ENCODE results near the gene NEURL1B. TPM values are rescaled to one million over a fixed set of nuclear protein-coding genes. Genes with fewer than 3 reads are reported as not detected.
"Not testable (repeated sequence)": the region's sequence is repeated elsewhere in the genome, so short reads cannot be mapped to it uniquely, and the experiment has no call there.

Gene NEURL1B
- total and polyA plus RNA-seq, 2 experiments from 2014 or later = 0.13 to 1.8 TPM

GRCh38 chr5:172600571-172600970 lies 40.5 kb upstream of the NEURL1B start:
- DNase-seq = no peak
- H3K4me1 ChIP-seq (ENCODE audit: insufficient read depth) = peaks cover 5% of the 10 kb centered on the region; the same call in 1 of the 2 replicates
- no peaks in the 10 kb centered on the region; the same call in 1 of the 2 replicates for H3K27me3 ChIP-seq (replicated peaks; ENCODE audit: insufficient read depth)
- H4K20me1 ChIP-seq (ENCODE audit: insufficient read depth) = no peaks in the 10 kb centered on the region
- 86 to 89% methylated on average over 3 of the region's 3 CpGs for WGBS, 2 experiments (ENCODE audit: low coverage in 1 of 2, low lambda C conversion rate in 2 of 2, missing lambda C conversion rate in 2 of 2)
- no peaks in the 10 kb centered on the region for H3K9me3 ChIP-seq (ENCODE audit: low read depth)
- H3K36me3 ChIP-seq (ENCODE audit: low read depth) = no peaks in the 10 kb centered on the region
- H3F3A ChIP-seq (ENCODE audit: insufficient read depth) = no peaks in the 10 kb centered on the region
- in situ Hi-C loops (cut with MboI) = no loop called here
- H2AFZ ChIP-seq = no peak overlapping the region
- no peaks in the 10 kb centered on the region for H3K79me2 ChIP-seq (ENCODE audit: insufficient read depth)
- no peaks in the 10 kb centered on the region for H3K9me2 ChIP-seq (ENCODE audit: insufficient read depth)
- no peak overlapping the region for H3K4me3 ChIP-seq
- no peak overlapping the region for H3K27ac ChIP-seq
- no peak overlapping the region for H3K9ac ChIP-seq
- TF ChIP-seq EZH2phosphoT487 (IDR thresholded peaks at IDR 0.05; ENCODE audit: insufficient read depth, low read depth) = no peak
- no peak for TF ChIP-seq EZH2 (IDR thresholded peaks at IDR 0.05; ENCODE audit: insufficient read depth, poor library complexity, severe bottlenecking)
- H3K4me2 ChIP-seq (ENCODE audit: unreplicated experiment) = no peak overlapping the region

GRCh38 chr5:172601576-172601975 lies 39.5 kb upstream of the NEURL1B start:
- in situ Hi-C loops (cut with MboI); H3K4me1 ChIP-seq (ENCODE audit: insufficient read depth): not testable (repeated sequence)

GRCh38 chr5:172602783-172603231 lies 38.3 kb upstream of the NEURL1B start:
- H4K20me1 ChIP-seq (ENCODE audit: insufficient read depth) = no peaks in the 10 kb centered on the region
- peaks cover 5% of the 10 kb centered on the region; the same call in 1 of the 2 replicates for H3K4me1 ChIP-seq (ENCODE audit: insufficient read depth)
- H3K9me3 ChIP-seq (ENCODE audit: low read depth) = no peaks in the 10 kb centered on the region
- H3K9me2 ChIP-seq (ENCODE audit: insufficient read depth) = no peaks in the 10 kb centered on the region
- H3K9ac ChIP-seq = no peak overlapping the region
- no peaks in the 10 kb centered on the region for H3K36me3 ChIP-seq (ENCODE audit: low read depth)
- no peak overlapping the region for H3K4me3 ChIP-seq
- no peak for DNase-seq
- H3K4me2 ChIP-seq (ENCODE audit: unreplicated experiment) = peak overlapping the region; percentile 65
- peaks cover 13% of the 10 kb centered on the region; the same call in 1 of the 2 replicates for H3K27me3 ChIP-seq (replicated peaks; ENCODE audit: insufficient read depth)
- in situ Hi-C loops (cut with MboI) = no loop called here
- WGBS, 2 experiments (ENCODE audit: low coverage in 1 of 2, low lambda C conversion rate in 2 of 2, missing lambda C conversion rate in 2 of 2) = 58 to 60% methylated on average over 11 to 14 of the region's 14 CpGs
- H3K79me2 ChIP-seq (ENCODE audit: insufficient read depth) = no peaks in the 10 kb centered on the region
- no peaks in the 10 kb centered on the region for H3F3A ChIP-seq (ENCODE audit: insufficient read depth)
- H3K27ac ChIP-seq = no peak overlapping the region
- H2AFZ ChIP-seq = peak overlapping the region; percentile 81
- no peak for TF ChIP-seq EZH2phosphoT487 (IDR thresholded peaks at IDR 0.05; ENCODE audit: insufficient read depth, low read depth)
- TF ChIP-seq EZH2 (IDR thresholded peaks at IDR 0.05; ENCODE audit: insufficient read depth, poor library complexity, severe bottlenecking) = no peak

More at GRCh38 chr5:172601576-172601975, 39.5 kb upstream of the NEURL1B start:
- H3K9ac ChIP-seq; H3K4me2 ChIP-seq (ENCODE audit: unreplicated experiment); H3K4me3 ChIP-seq; H3F3A ChIP-seq (ENCODE audit: insufficient read depth); H3K27me3 ChIP-seq (replicated peaks; ENCODE audit: insufficient read depth); H3K9me3 ChIP-seq (ENCODE audit: low read depth); H4K20me1 ChIP-seq (ENCODE audit: insufficient read depth); H3K36me3 ChIP-seq (ENCODE audit: low read depth); H3K9me2 ChIP-seq (ENCODE audit: insufficient read depth); H3K27ac ChIP-seq; H3K79me2 ChIP-seq (ENCODE audit: insufficient read depth); H2AFZ ChIP-seq; DNase-seq: not testable (repeated sequence)
- WGBS, 2 experiments (ENCODE audit: low coverage in 1 of 2, low lambda C conversion rate in 2 of 2, missing lambda C conversion rate in 2 of 2) = 87 to 92% methylated on average over 7 of the region's 7 CpGs

GRCh38 chr5:172603251-172603806 lies 37.7 kb upstream of the NEURL1B start:
- Histone ChIP-seq H2AFZ (peak overlapping the region; percentile 81), H3K27ac (no peak overlapping the region), H3F3A (ENCODE audit: insufficient read depth) (no peaks in the 10 kb centered on the region), H3K27me3 (replicated peaks; ENCODE audit: insufficient read depth) (peaks cover 14% of the 10 kb centered on the region; the same call in 1 of the 2 replicates), H3K9ac (no peak overlapping the region), H4K20me1 (ENCODE audit: insufficient read depth) (no peaks in the 10 kb centered on the region), H3K4me1 (ENCODE audit: insufficient read depth) (peaks cover 5% of the 10 kb centered on the region; the same call in 1 of the 2 replicates), H3K9me3 (ENCODE audit: low read depth) (no peaks in the 10 kb centered on the region), H3K79me2 (ENCODE audit: insufficient read depth) (no peaks in the 10 kb centered on the region), H3K36me3 (ENCODE audit: low read depth) (no peaks in the 10 kb centered on the region), H3K4me2 (ENCODE audit: unreplicated experiment) (peak overlapping the region; percentile 65), H3K9me2 (ENCODE audit: insufficient read depth) (no peaks in the 10 kb centered on the region), H3K4me3 (peak overlapping the region; percentile 32; the same call in 1 of the 2 replicates)
- in situ Hi-C loops (cut with MboI) = no loop called here
- WGBS, 2 experiments (ENCODE audit: low coverage in 1 of 2, low lambda C conversion rate in 2 of 2, missing lambda C conversion rate in 2 of 2) = 11 to 20% methylated on average over 15 to 16 of the region's 17 CpGs
- DNase-seq = peak; percentile 42
- TF ChIP-seq EZH2 (IDR thresholded peaks at IDR 0.05; ENCODE audit: insufficient read depth, poor library complexity, severe bottlenecking) = no peak
- TF ChIP-seq EZH2phosphoT487 (IDR thresholded peaks at IDR 0.05; ENCODE audit: insufficient read depth, low read depth) = no peak
